CD4-positive, alpha-beta T cell treated with Interleukin-4 for 4 hours (primary cell): ENCODE results near the gene MBD6.
"Not testable (repeated sequence)": the region's sequence is repeated elsewhere in the genome, so short reads cannot be mapped to it uniquely, and the experiment has no call there.

Experiments
- DNase-seq: peaks from one replicate; pipeline ENCODE4 v3.0.0-alpha.2; 2020

The MBD6 gene

GRCh38 chr12:57488402-57489156, 34.0 kb upstream of the MBD6 start:
- no peak for DNase-seq

GRCh38 chr12:57489157-57489641, 33.4 kb upstream of the MBD6 start:
- no peak for DNase-seq

GRCh38 chr12:57490126-57490525, 32.5 kb upstream of the MBD6 start:
- no peak for DNase-seq

GRCh38 chr12:57491393-57492280, 31.0 kb upstream of the MBD6 start:
- no peak for DNase-seq

GRCh38 chr12:57495051-57495701, 27.4 kb upstream of the MBD6 start:
- not testable (repeated sequence) for DNase-seq

GRCh38 chr12:57496822-57497221, 25.8 kb upstream of the MBD6 start:
- DNase-seq: no peak

GRCh38 chr12:57497223-57498131, 25.1 kb upstream of the MBD6 start:
- no peak for DNase-seq

- no peak for DNase-seq
These were observed 24.5 kb upstream of the MBD6 start for GRCh38 chr12:57498132-57498502.

- no peak for DNase-seq
These were observed 24.1 kb upstream of the MBD6 start for GRCh38 chr12:57498571-57498970.

GRCh38 chr12:57500213-57500612, 22.4 kb upstream of the MBD6 start:
- no peak for DNase-seq

- not testable (repeated sequence) for DNase-seq
These were observed 20.2 kb upstream of the MBD6 start for GRCh38 chr12:57502311-57502969.

- DNase-seq: not testable (repeated sequence)
These were observed 16.1 kb upstream of the MBD6 start for GRCh38 chr12:57506541-57506940.

- not testable (repeated sequence) for DNase-seq
These were observed 14.8 kb upstream of the MBD6 start for GRCh38 chr12:57507796-57508195.

GRCh38 chr12:57511161-57511560, 11.5 kb upstream of the MBD6 start:
- DNase-seq: no peak

- no peak for DNase-seq
These were observed 10.9 kb upstream of the MBD6 start for GRCh38 chr12:57511588-57512325.

- no peak for DNase-seq
These were observed 10.0 kb upstream of the MBD6 start for GRCh38 chr12:57512665-57513064.

GRCh38 chr12:57513266-57513665, 9.4 kb upstream of the MBD6 start:
- DNase-seq: no peak

- DNase-seq: not testable (repeated sequence)
These were observed 8.9 kb upstream of the MBD6 start for GRCh38 chr12:57513677-57514076.

- DNase-seq: not testable (repeated sequence)
These were observed 8.4 kb upstream of the MBD6 start for GRCh38 chr12:57514246-57514645.

- no peak for DNase-seq
These were observed 7.8 kb upstream of the MBD6 start for GRCh38 chr12:57514720-57515407.
